Measurements from ENCODE around the gene DHFR. TPM values are rescaled to one million over a fixed set of nuclear protein-coding genes. Genes with fewer than 3 reads are reported as not detected.
A peak's percentile ranks its signal among the peaks of the same experiment; 100 is the strongest.

The DHFR gene
- total and polyA plus RNA-seq, 9 of the 15 experiments (the other 6 are each of a cell fraction or from before 2014, with no cell fraction given) = 45.6 to 176 (median 97.7) TPM

DNA sequence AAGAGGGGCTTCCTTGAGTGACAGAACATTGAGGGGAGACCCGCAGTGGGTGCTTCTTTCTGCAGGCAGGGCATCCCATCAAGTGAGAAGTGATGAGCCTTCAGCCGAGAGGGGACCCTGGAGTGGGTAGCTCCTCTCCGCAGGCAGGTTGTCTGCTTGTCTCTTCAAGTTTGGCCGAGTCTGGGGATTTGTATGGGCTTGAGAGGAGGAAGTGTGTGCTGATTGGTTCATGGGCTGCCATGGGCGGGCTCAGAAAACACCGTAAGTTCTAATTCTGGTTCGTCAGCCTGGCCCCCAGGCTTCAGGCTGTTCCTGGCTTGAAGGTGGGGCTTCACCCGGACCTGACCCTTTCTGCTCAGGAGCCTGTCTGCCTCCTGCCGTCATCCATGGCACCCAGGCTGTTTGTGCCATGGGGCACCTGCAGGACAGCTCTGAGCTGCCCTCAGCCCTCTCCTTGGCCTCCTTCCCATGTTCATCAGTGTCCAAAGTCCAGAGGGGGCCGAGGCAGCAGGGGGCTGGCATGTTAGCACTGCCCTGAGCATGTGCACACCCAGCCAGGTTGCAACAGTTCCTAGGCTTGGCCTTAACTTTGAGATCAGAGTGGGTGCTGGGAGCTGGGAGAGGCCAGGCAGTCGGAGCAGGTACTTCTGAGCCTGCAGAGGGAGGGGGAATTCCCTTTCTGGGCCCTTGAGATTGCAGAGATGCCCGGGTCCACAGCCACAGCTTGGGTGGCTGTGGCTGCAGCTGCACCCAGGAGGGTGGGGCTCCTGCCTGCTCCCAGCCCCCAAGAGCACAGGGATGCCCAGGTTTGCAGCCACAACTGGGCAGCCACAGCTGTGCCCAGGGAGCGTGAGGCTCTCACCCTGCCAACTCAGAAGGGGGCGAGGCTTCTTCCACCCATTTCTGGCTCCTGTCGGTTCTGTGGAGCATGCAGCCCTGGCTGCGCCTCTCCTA, 13.5 kb upstream of the DHFR start:
- intact Hi-C loops (cut with micrococcal nuclease) (no loop called here), in situ Hi-C loops (cut with MboI) (no loop called here)
- H3K9me3 ChIP-seq (replicated peaks; ENCODE audit: control insufficient read depth, insufficient read depth, low read depth, low read length) = no peaks in the 10 kb centered on the region
- H3K9ac ChIP-seq (ENCODE audit: insufficient read depth in 1 of 2, low read depth in 2 of 2, low read length in 2 of 2) = 0 out of 4 replicates have a peak overlapping the region, but pooled peaks of 1 of the 2 experiments have one; percentile 23
- peaks cover 69% of the 10 kb centered on the region for H3K36me3 ChIP-seq (ENCODE audit: control insufficient read depth, insufficient read depth, low read length)
- no peak for FAIRE-seq
- H3K79me2 ChIP-seq (ENCODE audit: control insufficient read depth, insufficient read depth, low read length) = no peaks in the 10 kb centered on the region
- no peaks in the 10 kb centered on the region for H3K27me3 ChIP-seq (ENCODE audit: control insufficient read depth in 2 of 2, insufficient read depth in 2 of 2, low read length in 2 of 2)
- ChIA-PET POLR2A (interaction anchor here (0.6 to 2.8 kb wide), 2 partner anchors 13 to 162 kb away, joined by 3 to 10 read pairs; partner anchors contain the start of genes DHFR and MSH3), CTCF (ENCODE audit: low intra/inter-chr PET ratio) (no interaction called here)
- ATAC-seq = no peak
- no peaks in the 10 kb centered on the region for H4K20me1 ChIP-seq (replicated peaks; ENCODE audit: control insufficient read depth, insufficient read depth, low read length)
- no peak overlapping the region for H3K4me3 ChIP-seq
- BruUV-seq (replicated peaks) = no TSS peak
- no peak for DNase-seq (ENCODE audit: extremely low read depth in 1 of 4, low spot score in 3 of 4)
- WGBS (ENCODE audit: insufficient coverage, low coverage, missing lambda C conversion rate) = 89% methylated on average over 11 of the region's 16 CpGs
- no peak overlapping the region for H3K4me2 ChIP-seq (ENCODE audit: insufficient read depth, low read length)
- no peak overlapping the region for H2AFZ ChIP-seq (ENCODE audit: low read depth, low read length)
- no peaks in the 10 kb centered on the region for H3K9me1 ChIP-seq (ENCODE audit: control insufficient read depth, insufficient read depth, low read length)
- H3K27ac ChIP-seq (ENCODE audit: extremely low read depth, low read depth, low read length) = no peak overlapping the region
- H3K4me1 ChIP-seq (replicated peaks in 1 of 2; ENCODE audit: control insufficient read depth in 2 of 2, insufficient read depth in 2 of 2, low read length in 2 of 2) = peaks cover 0 to 5% of the 10 kb centered on the region in 2 experiments; a peak in 1 of 5 replicates
- TF ChIP-seq RFX1 (IDR thresholded peaks at IDR 0.05) (no peak), MAFK (IDR thresholded peaks at IDR 0.05; ENCODE audit: low read length) (no peak), ARHGAP35 (IDR thresholded peaks at IDR 0.05; ENCODE audit: partially characterized antibody) (no peak), SMARCA4 (IDR thresholded peaks at IDR 0.05) (no peak), FOS (IDR thresholded peaks at IDR 0.05; ENCODE audit: extremely low read depth, insufficient read length) (no peak), RNF219 (CRISPR knock-in tag; IDR thresholded peaks at IDR 0.05) (no peak), ZNF224 (CRISPR knock-in tag; IDR thresholded peaks at IDR 0.05) (no peak), ZNF197 (CRISPR knock-in tag; IDR thresholded peaks at IDR 0.05; ENCODE audit: low read depth) (no peak), ZNF140 (CRISPR knock-in tag; IDR thresholded peaks at IDR 0.05) (no peak), ZSCAN29 (IDR thresholded peaks at IDR 0.05) (no peak)
- TF ChIP-seq, protein P1, sequence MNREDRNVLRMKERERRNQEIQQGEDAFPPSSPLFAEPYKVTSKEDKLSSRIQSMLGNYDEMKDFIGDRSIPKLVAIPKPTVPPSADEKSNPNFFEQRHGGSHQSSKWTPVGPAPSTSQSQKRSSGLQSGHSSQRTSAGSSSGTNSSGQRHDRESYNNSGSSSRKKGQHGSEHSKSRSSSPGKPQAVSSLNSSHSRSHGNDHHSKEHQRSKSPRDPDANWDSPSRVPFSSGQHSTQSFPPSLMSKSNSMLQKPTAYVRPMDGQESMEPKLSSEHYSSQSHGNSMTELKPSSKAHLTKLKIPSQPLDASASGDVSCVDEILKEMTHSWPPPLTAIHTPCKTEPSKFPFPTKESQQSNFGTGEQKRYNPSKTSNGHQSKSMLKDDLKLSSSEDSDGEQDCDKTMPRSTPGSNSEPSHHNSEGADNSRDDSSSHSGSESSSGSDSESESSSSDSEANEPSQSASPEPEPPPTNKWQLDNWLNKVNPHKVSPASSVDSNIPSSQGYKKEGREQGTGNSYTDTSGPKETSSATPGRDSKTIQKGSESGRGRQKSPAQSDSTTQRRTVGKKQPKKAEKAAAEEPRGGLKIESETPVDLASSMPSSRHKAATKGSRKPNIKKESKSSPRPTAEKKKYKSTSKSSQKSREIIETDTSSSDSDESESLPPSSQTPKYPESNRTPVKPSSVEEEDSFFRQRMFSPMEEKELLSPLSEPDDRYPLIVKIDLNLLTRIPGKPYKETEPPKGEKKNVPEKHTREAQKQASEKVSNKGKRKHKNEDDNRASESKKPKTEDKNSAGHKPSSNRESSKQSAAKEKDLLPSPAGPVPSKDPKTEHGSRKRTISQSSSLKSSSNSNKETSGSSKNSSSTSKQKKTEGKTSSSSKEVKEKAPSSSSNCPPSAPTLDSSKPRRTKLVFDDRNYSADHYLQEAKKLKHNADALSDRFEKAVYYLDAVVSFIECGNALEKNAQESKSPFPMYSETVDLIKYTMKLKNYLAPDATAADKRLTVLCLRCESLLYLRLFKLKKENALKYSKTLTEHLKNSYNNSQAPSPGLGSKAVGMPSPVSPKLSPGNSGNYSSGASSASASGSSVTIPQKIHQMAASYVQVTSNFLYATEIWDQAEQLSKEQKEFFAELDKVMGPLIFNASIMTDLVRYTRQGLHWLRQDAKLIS (CRISPR knock-in tag; IDR thresholded peaks at IDR 0.05) = no peak
- TF ChIP-seq, protein P2, sequence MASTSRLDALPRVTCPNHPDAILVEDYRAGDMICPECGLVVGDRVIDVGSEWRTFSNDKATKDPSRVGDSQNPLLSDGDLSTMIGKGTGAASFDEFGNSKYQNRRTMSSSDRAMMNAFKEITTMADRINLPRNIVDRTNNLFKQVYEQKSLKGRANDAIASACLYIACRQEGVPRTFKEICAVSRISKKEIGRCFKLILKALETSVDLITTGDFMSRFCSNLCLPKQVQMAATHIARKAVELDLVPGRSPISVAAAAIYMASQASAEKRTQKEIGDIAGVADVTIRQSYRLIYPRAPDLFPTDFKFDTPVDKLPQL (IDR thresholded peaks at IDR 0.05; ENCODE audit: extremely low read depth, insufficient read length) = no peak
- TF ChIP-seq, protein P3, sequence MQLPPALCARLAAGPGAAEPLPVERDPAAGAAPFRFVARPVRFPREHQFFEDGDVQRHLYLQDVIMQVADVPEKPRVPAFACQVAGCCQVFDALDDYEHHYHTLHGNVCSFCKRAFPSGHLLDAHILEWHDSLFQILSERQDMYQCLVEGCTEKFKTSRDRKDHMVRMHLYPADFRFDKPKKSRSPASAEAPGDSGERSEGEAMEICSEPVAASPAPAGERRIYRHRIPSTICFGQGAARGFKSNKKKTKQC (CRISPR knock-in tag; IDR thresholded peaks at IDR 0.05) = no peak
